Measurements from ENCODE around the gene RBMS3.
A peak's percentile ranks its signal among the peaks of the same experiment; 100 is the strongest.
"Not testable (repeated sequence)": the region's sequence is repeated elsewhere in the genome, so short reads cannot be mapped to it uniquely, and the experiment has no call there.

RBMS3 gene

GRCh38 chr3:29429055-29429679 is 148.3 kb downstream of the RBMS3 start:
- DNase-seq (ENCODE audit: low spot score), result no peak

DNA sequence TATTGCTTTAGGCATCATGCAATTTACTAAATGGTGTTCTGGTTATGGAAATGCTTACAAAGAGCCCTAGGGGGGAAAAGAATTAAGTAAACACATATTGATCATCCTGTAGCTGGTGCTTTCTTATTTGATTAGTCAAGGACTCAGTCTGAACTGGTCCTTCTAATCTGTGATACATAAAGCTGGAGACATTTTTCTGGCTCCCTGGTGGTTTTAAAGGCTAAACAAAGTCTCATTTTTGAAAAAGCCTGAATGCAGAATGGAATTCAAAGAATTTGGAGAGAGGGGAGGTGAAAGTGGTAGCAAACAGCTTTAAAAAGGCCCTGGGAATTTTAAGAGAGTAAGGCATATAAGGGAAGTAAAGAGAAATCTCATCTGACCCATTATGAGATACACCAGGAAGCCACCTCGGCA is 149.7 kb downstream of the RBMS3 start:
- DNase-seq (ENCODE audit: low spot score), result no peak

DNA sequence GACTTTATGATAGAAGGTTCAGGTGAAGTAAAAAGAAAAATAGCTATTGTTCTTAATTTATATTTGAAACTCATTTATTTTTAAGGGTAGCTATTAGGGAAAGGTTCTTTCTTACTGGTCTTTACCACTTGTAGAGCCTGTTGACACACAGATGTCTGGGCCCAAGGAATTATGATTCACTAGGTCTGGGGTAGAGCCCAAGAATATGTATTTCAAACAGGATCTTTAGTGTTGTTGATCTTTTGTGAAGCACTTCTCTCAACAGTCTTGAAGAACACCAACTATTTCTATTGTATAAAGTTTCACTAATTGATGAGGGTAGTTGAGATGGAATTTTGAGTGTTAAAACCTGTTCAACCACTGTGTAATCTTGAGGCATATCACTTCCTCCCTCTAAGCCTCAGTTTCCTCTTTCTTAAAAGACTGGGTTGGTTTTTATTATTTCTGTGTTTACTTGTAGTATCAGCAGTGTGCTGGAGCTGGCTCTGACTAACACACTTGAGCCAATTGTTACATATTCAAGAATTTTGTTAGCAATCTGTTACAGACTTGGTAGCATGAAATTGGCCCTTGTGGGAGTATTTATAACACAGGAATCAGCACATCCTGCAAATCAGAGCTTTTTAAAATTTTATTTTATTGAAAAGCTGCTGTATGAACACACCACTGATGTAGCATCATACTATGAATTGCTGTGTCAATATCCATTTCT is 155.9 kb downstream of the RBMS3 start:
- no peak for DNase-seq (ENCODE audit: low spot score)

- DNase-seq (ENCODE audit: low spot score), result no peak
Measured at GRCh38 chr3:29438580-29438979, 157.7 kb downstream of the RBMS3 start.

DNA sequence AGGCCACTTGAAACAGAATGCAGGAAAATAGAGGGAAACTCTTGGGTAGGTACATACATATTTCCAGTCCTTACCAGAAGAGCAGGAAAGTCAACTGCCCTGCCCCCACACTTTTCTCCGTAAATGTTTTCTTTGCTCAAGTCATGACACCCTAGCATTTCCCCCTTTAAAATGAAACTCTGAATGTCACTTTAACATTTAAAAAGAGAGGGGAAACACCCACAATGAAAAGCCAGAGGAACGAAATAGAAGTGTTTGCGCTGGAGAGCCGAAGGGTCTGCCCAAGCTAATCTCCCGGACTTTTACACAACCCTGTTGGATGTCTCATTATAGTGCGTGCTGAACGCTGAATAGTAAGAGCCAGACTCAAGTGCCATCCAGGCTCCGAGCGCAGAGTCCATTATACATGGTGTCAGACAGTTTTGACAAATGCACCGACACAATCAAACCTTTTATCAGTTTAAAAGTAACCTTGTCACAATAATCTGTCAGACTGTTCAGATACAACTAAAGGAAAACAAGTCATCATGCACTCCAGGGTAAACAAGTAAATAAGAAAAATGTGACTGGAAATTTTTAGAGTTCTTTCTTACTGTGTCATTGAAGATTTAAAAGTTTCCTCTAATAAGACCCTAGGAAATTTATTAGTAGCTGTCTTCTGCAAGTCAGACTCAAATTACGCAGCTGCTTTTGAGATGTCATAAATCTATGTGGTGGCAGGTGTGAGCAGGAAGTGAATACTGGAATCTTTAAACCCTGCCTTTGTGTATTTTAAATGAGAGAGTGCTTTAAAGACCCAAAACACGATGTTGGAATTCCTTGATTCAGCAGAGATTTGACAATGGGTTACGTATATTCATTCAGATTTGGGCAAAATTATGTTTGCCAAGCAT is 159.8 kb downstream of the RBMS3 start:
- no peak for DNase-seq (ENCODE audit: low spot score)

GRCh38 chr3:29441422-29441821 is 160.6 kb downstream of the RBMS3 start:
- no peak for DNase-seq (ENCODE audit: low spot score)

GRCh38 chr3:29447946-29448627 is 167.2 kb downstream of the RBMS3 start:
- DNase-seq (ENCODE audit: low spot score), result peak; percentile 2

DNA sequence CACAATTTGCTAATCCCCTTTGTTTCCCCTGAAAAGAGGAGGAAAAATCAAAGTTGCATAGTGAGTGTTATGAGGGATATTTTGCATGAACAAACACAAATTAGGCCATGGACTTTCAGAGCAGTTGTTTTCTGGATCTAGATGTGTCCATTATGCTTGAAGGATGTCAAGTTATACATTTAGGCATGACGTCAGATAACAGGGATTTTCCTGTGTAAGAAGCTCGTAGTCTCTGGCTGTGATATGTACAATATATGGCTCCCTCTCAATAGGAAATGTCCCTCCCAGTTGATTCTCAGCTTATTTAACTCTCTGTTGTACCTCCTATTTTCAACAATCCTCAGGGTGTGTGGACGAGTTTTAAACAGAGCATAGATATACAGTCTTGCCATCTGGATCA is 171.0 kb downstream of the RBMS3 start:
- no peak for DNase-seq (ENCODE audit: low spot score)

DNA sequence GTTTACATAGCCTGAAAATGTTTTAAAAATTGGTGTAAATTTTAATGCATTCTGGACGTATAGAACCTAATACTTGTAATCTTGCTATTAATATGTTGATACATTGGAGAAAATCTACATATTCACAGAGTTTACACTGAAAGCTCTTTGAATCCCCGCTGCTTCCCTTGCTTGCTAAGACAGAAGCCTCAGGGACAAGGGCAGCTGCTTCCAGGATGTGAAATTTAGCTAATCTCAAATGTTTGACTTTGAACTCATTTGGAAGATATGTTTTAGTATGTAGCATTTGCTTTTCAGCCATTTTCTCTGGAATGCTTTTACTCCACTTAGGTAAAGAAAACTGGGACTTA is 172.0 kb downstream of the RBMS3 start:
- no peak for DNase-seq (ENCODE audit: low spot score)

DNA sequence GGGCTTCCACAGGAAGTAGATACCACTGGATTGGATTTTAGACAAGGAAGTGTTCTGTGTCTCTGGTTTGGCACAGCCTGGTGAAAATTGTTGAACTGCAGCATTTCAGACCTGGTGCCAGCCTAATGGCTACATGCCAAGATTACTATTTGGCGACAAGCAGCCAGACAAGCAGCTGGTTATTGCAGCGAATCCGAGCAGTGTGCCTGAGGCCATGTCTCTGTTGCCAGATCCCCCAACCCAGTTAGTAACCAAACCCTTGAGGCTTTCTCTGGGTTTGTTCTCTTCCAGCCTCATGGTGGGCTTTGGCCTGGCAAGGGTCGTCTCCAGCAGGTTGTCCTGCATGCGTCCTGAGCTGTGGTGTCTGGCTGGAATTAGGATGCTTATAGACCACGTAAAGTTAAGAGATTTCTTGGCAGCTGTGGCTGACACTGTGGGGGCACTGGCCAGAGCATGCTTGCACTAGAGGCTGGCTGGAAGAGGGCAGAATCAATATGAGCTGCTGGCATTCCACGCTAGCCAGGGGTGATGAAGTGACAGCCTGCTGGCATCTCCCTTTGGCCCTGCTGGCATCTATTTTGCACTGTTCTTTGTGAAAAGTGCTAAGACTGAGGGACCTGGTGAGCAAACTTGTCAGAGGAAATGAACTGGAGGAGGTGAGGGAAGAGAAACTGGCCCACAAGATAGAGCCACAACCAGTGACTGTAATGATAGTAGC is 172.6 kb downstream of the RBMS3 start:
- DNase-seq (ENCODE audit: low spot score), result peak; percentile 21

DNA sequence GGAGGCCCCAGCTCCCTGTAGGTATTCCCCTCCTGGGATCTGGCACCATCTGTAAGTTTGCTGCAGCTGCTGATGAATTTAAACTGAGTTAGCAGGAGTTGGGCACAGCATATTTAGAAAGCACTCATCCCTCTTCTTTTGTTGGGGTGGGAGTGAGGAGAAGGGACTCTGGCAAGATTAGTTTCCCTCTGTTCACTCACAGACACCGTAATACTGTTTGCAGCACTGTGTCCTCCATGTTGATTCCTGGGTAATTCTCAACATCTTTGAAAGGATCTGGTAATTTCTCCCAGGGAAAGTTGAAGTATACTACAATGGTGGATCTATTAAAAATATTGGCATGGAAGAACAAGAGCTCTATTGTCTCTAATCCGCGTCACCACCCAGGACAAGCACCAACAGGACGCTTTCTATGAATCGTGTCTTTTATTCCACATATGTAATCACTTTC is 173.3 kb downstream of the RBMS3 start:
- peak; percentile 34 for DNase-seq (ENCODE audit: low spot score)

DNA sequence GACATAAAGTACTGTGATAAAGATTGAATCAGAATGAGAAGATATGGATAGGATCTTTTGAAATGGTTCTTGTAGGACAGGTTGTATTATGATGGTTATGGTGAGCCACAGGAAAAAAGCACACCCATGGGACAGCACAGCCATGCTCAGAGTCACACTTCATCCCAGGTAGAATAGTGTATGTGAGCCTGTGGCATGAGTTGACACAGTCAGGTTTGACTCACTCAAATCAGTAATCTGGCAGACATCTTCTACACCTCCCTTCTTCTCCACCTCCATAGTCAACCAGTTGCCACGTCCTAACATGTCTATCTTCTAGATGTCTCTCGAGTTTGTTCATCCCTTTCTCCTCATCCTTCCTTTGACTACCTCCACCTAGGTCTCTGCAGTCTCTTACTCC is 176.0 kb downstream of the RBMS3 start:
- DNase-seq (ENCODE audit: low spot score), result no peak

DNA sequence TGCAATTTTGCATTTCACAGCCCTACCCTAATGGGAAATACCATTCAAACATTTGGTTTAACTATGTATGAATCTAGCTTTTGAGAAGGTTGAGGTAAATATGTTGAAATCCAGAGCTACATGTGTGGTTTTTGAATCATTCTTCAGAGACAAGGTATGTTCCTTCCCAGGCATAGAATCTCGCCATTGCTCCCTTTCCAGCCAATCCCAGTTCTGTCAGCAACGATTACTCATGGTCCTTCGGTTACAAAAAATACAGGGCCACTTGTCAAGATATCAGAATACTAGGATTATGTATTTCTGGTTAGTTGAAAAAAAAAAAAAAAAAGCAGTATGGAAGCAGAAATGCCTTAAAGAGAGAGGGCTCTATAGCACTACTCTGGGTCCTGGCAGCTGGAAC is 182.4 kb downstream of the RBMS3 start:
- DNase-seq (ENCODE audit: low spot score), result no peak

DNA sequence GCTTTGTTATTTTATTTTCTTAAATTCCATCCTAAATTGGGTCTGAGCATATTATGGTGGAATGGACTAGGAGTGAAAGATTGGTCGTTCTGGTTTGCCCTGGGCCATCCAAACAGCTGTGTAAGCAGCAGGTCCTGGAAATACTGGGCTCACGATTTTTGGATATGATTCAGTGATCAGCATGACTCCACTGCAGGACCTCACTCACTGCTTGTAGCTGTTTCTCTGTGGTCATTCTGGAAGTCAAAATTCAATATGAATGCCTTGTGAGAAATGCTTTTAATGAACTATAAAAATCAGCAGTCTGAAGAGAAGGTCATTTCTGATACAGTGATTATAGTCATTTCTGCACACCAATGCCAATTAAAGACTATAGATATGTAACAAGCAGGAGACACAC is 185.0 kb downstream of the RBMS3 start:
- DNase-seq (ENCODE audit: low spot score), result peak; percentile 6

DNA sequence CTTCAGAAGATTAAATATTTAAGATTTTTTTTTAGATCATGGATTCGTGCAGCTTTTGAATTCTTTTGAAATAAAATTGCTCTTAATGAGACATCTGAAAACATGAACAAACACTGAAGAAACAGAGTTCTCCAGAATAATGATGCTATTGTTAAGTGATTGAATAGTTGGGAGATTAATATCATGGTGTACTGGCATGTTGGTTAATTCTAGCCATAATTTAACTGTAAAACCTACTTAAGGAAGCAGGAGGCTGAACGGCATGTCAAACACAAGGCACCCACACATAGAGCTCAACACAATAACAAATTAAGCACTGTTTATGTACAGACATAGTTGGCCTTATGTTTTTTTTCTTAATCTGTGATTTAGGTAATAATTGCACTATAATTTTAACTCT is 185.6 kb downstream of the RBMS3 start:
- no peak for DNase-seq (ENCODE audit: low spot score)

DNA sequence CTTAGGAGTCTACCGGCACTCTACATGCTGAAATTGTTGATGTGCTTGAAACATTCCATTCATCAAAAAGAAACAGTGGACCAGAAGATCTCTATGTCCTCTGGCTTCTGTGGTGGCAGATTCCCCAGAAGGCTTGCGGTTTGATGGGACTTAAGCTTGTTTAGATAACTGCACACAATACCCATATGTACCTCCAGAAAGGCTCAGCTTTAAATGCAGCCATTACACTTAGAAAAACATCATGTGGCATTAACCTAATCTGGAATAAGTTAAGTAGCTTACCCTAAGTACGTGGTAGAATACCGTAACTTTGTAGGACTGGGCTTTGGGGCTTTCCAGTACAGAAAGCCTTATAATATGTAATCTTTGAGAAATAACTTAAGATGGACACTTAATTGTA is 187.3 kb downstream of the RBMS3 start:
- no peak for DNase-seq (ENCODE audit: low spot score)

GRCh38 chr3:29473481-29474170 is 192.8 kb downstream of the RBMS3 start:
- not testable (repeated sequence) for DNase-seq (ENCODE audit: low spot score)

DNA sequence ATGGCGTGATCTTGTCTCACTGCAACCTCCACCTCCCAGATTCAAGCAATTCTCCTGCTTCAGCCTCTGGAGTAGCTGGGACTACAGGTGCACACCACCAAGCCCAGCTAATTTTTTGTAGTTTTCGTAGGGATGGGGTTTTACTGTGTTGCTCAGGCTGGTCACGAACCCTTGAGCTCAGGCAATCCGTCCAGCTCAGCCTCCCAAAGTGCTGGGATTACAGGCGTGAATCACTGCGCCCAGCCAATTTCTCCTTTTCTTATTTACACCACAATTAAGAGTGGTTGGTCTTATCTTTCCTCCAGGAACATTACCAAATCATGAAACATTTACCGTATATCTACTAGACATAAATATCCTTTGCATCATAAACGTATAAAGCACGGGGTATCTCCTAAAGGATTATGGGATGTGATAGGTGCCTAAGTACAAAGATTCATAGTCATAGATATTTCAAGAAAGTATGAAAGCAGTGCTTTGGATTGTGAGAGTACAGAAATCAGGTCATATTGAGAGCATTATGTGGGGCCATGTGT is 194.5 kb downstream of the RBMS3 start:
- DNase-seq (ENCODE audit: low spot score), result no peak

DNA sequence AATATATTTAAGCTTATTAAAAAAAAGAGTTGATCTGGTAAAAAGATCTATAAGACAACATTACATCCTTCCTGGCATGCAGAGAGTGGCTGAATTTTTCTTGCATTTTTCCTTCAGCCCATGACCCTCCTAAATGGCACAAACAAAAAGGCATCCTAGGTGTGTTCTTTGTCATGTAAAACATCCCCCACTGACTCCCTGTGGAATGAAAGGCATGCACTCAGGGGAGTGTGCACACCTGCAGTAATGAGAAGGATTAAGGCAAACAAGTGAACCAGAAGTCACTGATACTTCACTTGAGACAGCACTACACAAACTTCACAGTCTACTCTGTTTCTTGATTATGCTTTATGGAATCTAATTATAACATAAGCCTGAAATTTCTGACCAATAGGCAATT is 195.0 kb downstream of the RBMS3 start:
- DNase-seq (ENCODE audit: low spot score), result no peak

- no peak for DNase-seq (ENCODE audit: low spot score)
Measured at GRCh38 chr3:29478611-29479010, 197.7 kb downstream of the RBMS3 start.

DNA sequence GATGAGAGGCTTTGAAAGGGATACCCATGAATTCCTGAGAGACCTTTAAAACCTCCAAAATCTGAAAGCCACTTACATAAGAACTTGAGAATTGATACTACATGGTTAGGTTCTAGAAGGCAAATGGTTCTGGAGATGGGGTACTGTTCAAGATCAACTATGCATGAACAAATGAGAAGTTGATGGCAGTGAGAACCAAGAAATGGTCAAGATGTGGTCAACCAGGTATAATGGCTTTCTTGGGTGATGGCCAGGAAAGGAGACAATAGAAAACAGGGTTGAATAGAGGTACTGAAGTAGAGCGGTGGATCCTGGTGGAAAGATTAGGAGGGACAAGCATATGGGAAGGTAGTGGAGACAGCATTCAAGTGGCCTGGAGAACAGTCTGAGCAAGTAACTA is 200.4 kb downstream of the RBMS3 start:
- no peak for DNase-seq (ENCODE audit: low spot score)

All from putamen (tissue), 1 donor.